K562 (cell line): ENCODE data around the gene LRMDA. TPM values are rescaled to one million over a fixed set of nuclear protein-coding genes. Genes with fewer than 3 reads are reported as not detected.

Experiments used
- BACH1 ChIP-seq: fragments of 200-800 bp; sonication (Bioruptor generic); IDR thresholded peaks from 2 replicates; pipeline ENCODE4 v1.6.1; 2016; ENCODE audit warnings: missing genetic modification characterization, missing compliant biosample characterization
- SIN3B ChIP-seq: fragments of 450-650 bp; IDR thresholded peaks from 2 replicates; pipeline ENCODE4 v1.6.1; 2017; ENCODE audit warnings: low read depth, mild to moderate bottlenecking, moderate library complexity
- ZKSCAN1 ChIP-seq: fragments of 150-350 bp; IDR thresholded peaks from 2 replicates; pipeline ENCODE4 v1.6.1; 2016; ENCODE audit warnings: low read depth, low read length
- ZNF354B ChIP-seq: fragments of 250-450 bp; sonication (Bioruptor Pico); IDR thresholded peaks from 2 replicates; pipeline ENCODE4 v1.4.0; 2020
- polyA plus RNA-seq, 8 experiments: library from polyadenylated mRNA; depleted of rRNA in 4 of 8; stranded (reverse) in 5 of 8; unstranded in 3 of 8; fragments of >200 nt; fragmentation: Nextera tagmentation in 2 of 8; fragmentation: Illumina TruSeq in 1 of 8; extraction: Ambion mirVana in 2 of 8; extraction: Trizol in 1 of 8; gene quantifications; 2 replicates each; pipeline versions ENCODE4 v1.2.1 to v1.2.3, GENCODE V29; 2011 to 2014; ENCODE audit warnings: inconsistent platforms in 1 of 8, missing spikeins in 1 of 8
- total RNA-seq, 7 experiments: library from RNA; depleted of rRNA in 6 of 7; stranded (reverse); fragments of >200 nt in 6 of 7; fragmentation: Illumina TruSeq in 2 of 7; extraction: Trizol in 2 of 7; gene quantifications; 2 replicates each; pipeline versions ENCODE4 v1.2.1 to v1.2.3, GENCODE V29; 2011 to 2021; ENCODE audit warnings: low replicate concordance in 1 of 7
- TF ChIP-seq, protein P1 (sequence below): fragments of 200-400 bp; formaldehyde crosslinking; IDR thresholded peaks from 2 replicates; pipeline ENCODE4 v1.6.1; 2017; ENCODE audit warnings: mild to moderate bottlenecking, low read depth, low read length, moderate library complexity
- TF ChIP-seq, protein P2 (sequence below): fragments of 450-650 bp; formaldehyde crosslinking; IDR thresholded peaks from 2 replicates; pipeline ENCODE4 v1.4.0; 2022; ENCODE audit warnings: missing genetic modification characterization
- TF ChIP-seq, protein P3 (sequence below), 2 experiments: fragments of 150-350 bp in 1 of 2; IDR thresholded peaks; 2 replicates each; pipeline ENCODE4 v1.6.1; 2012 to 2016; ENCODE audit warnings: low read depth in 2 of 2, low read length in 2 of 2, mild to moderate bottlenecking in 1 of 2, moderate library complexity in 1 of 2

The LRMDA gene
- total and polyA plus RNA-seq, 9 of the 15 experiments (the other 6 are each of a cell fraction or from before 2014, with no cell fraction given): 0.25 TPM; not detected in 8

DNA sequence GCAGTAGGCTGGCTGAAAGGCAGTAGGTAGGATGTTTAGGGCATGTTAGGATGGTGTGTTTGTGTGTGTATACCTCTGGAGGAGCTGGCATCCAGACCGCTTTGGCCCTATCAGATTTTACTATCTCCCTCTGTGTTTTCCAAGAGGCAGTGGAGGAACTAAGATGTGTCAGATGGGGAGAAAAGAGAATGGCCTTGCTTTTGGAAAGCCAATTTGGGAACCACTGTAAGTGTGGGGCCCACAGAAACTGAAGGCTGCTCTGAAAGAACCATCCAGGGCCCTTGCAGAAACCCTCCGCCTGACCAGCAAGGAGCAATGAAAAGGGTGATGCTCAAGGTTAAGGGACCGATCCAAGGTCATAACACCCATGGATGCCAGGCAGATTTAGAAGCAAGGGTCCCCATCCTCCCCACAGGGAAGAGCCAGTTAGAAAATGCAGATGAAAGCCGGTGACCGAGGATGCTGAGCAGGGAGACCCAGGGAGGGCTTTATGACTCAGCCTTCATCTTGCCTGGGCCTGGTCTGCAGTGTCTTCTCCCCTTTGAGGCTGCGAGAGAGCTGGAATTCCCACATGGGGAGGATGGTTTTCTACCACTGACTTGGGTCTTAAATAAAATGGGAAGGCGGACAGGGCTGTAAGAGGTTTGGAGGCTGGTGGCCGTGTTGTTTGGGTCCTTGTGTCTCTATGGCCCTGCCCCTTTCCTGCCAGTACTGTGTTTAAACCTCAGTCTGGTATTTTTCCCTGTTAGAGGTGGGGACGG, 275.8 kb downstream of the LRMDA start (continued):
- TF ChIP-seq SIN3B (no peak), ZKSCAN1 (no peak), ZNF354B (CRISPR knock-in tag) (no peak), BACH1 (tag) (no peak)
- TF ChIP-seq, protein P1, sequence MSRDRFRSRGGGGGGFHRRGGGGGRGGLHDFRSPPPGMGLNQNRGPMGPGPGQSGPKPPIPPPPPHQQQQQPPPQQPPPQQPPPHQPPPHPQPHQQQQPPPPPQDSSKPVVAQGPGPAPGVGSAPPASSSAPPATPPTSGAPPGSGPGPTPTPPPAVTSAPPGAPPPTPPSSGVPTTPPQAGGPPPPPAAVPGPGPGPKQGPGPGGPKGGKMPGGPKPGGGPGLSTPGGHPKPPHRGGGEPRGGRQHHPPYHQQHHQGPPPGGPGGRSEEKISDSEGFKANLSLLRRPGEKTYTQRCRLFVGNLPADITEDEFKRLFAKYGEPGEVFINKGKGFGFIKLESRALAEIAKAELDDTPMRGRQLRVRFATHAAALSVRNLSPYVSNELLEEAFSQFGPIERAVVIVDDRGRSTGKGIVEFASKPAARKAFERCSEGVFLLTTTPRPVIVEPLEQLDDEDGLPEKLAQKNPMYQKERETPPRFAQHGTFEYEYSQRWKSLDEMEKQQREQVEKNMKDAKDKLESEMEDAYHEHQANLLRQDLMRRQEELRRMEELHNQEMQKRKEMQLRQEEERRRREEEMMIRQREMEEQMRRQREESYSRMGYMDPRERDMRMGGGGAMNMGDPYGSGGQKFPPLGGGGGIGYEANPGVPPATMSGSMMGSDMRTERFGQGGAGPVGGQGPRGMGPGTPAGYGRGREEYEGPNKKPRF: no peak
- TF ChIP-seq, protein P2, sequence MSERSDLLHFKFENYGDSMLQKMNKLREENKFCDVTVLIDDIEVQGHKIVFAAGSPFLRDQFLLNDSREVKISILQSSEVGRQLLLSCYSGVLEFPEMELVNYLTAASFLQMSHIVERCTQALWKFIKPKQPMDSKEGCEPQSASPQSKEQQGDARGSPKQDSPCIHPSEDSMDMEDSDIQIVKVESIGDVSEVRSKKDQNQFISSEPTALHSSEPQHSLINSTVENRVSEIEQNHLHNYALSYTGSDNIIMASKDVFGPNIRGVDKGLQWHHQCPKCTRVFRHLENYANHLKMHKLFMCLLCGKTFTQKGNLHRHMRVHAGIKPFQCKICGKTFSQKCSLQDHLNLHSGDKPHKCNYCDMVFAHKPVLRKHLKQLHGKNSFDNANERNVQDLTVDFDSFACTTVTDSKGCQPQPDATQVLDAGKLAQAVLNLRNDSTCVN (CRISPR knock-in tag): no peak
- TF ChIP-seq, protein P3, sequence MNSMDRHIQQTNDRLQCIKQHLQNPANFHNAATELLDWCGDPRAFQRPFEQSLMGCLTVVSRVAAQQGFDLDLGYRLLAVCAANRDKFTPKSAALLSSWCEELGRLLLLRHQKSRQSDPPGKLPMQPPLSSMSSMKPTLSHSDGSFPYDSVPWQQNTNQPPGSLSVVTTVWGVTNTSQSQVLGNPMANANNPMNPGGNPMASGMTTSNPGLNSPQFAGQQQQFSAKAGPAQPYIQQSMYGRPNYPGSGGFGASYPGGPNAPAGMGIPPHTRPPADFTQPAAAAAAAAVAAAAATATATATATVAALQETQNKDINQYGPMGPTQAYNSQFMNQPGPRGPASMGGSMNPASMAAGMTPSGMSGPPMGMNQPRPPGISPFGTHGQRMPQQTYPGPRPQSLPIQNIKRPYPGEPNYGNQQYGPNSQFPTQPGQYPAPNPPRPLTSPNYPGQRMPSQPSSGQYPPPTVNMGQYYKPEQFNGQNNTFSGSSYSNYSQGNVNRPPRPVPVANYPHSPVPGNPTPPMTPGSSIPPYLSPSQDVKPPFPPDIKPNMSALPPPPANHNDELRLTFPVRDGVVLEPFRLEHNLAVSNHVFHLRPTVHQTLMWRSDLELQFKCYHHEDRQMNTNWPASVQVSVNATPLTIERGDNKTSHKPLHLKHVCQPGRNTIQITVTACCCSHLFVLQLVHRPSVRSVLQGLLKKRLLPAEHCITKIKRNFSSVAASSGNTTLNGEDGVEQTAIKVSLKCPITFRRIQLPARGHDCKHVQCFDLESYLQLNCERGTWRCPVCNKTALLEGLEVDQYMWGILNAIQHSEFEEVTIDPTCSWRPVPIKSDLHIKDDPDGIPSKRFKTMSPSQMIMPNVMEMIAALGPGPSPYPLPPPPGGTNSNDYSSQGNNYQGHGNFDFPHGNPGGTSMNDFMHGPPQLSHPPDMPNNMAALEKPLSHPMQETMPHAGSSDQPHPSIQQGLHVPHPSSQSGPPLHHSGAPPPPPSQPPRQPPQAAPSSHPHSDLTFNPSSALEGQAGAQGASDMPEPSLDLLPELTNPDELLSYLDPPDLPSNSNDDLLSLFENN (IDR thresholded peaks at IDR 0.05; ENCODE audit: low read depth in 2 of 2, low read length in 2 of 2): no peak
